ENCODE data around the gene TXNRD3. TPM values are rescaled to one million over a fixed set of nuclear protein-coding genes. Genes with fewer than 3 reads are reported as not detected.

TXNRD3 gene
- 2.0 and 10.6 TPM in 2 replicates for total RNA-seq (2014; rRNA removed; shearing (Covaris generic))

GRCh38 chr3:126654571-126655383, at the start of gene TXNRD3:
Gene TXNRD3, minus strand, starts transcription at chr3:126655124.
- peak; percentile 91 for DNase-seq
- H3K36me3 ChIP-seq (replicated peaks; ENCODE audit: control insufficient read depth, insufficient read depth, low read length): no peaks in the 10 kb centered on the region
- H3K4me3 ChIP-seq (ENCODE audit: insufficient read depth, low read depth, low read length): peak within 1 kb of the TSS; percentile 63
- peaks cover 15% of the 10 kb centered on the region for H3K27me3 ChIP-seq (ENCODE audit: control insufficient read depth, insufficient read depth, low read length)

- no peaks in the 10 kb centered on the region for H3K36me3 ChIP-seq (replicated peaks; ENCODE audit: control insufficient read depth, insufficient read depth, low read length)
- peaks cover 17% of the 10 kb centered on the region for H3K27me3 ChIP-seq (ENCODE audit: control insufficient read depth, insufficient read depth, low read length)
- peak within 1 kb of the TSS; percentile 67 for H3K4me3 ChIP-seq (ENCODE audit: insufficient read depth, low read depth, low read length)
- DNase-seq: peak; percentile 98
These were observed 48.9 kb upstream of the TXNRD3 start, which contains the start of gene CHCHD6 for GRCh38 chr3:126703512-126704493. Gene CHCHD6, plus strand, starts transcription at chr3:126704240. Its CDS starts 73 bp downstream, at chr3:126704313.

DNA sequence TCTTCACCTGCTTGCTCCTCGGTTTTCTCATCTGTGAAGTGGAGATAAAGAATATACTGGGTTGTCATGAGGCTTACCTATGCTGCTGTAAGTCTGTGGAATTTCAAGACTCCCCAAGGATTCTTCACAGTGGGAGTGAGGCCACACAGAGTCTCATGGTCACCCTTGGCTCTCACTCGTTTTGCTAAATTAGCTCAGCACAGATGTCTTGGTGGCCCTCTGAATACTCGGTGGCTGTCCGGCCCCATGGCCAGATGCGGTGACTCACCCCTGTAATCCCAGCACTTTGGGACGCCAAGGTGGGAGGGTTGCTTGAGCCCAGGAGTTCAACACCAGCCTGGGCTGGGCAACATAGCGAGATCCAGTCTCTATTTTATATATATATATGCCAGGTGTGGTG, 44.1 kb upstream of the TXNRD3 start:
- Histone ChIP-seq H3K4me3 (ENCODE audit: insufficient read depth, low read depth, low read length) (no peak overlapping the region), H3K27me3 (ENCODE audit: control insufficient read depth, insufficient read depth, low read length) (peaks cover 8% of the 10 kb centered on the region), H3K36me3 (replicated peaks; ENCODE audit: control insufficient read depth, insufficient read depth, low read length) (no peaks in the 10 kb centered on the region)
- no peak for DNase-seq

- Histone ChIP-seq H3K4me3 (ENCODE audit: insufficient read depth, low read depth, low read length) (no peak overlapping the region), H3K27me3 (ENCODE audit: control insufficient read depth, insufficient read depth, low read length) (no peaks in the 10 kb centered on the region), H3K36me3 (replicated peaks; ENCODE audit: control insufficient read depth, insufficient read depth, low read length) (no peaks in the 10 kb centered on the region)
- DNase-seq: no peak
These were observed 41.9 kb upstream of the TXNRD3 start for GRCh38 chr3:126696701-126697267.

DNA sequence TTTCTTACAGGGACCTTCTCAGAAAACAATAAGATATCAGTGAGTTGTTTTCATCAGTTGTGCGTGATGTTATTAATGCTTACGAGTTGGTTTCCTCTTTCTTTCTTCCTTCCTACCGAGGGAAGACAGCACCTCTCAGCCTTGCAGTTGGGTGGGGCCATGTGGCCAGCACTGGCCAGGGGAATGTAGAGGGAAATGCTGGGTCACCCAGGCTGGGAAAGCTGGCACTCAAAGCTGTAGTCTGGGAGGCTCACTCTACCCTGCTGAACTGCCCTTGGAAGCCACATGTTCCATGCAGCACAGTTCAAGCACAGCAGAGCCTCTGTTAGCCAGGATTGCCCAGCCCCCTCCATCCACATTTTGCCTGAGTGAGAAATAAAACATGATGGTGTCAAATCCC, 39.0 kb upstream of the TXNRD3 start:
- no peak for DNase-seq
- Histone ChIP-seq H3K27me3 (ENCODE audit: control insufficient read depth, insufficient read depth, low read length) (no peaks in the 10 kb centered on the region), H3K4me3 (ENCODE audit: insufficient read depth, low read depth, low read length) (no peak overlapping the region), H3K36me3 (replicated peaks; ENCODE audit: control insufficient read depth, insufficient read depth, low read length) (no peaks in the 10 kb centered on the region)

DNA sequence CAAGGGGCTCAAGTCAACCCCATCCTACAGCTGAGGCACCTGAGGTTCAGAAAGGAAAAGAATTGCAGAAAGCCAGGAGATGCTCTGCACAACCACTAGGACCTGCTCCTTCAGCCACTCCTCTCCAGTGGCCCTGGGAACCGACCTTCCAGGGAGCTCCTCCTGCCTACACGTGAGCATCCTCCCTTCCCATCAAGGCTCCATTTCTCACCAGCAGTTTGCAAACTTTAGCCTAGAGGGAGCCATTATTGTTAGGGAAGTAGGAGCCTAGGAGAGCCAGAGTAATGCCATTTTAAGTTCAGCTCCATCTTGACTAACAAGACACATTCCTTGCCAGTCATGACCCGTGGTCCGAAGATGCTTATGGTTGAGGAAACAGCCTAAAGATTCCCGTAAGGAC, 37.9 kb upstream of the TXNRD3 start:
- Histone ChIP-seq H3K4me3 (ENCODE audit: insufficient read depth, low read depth, low read length) (no peak overlapping the region), H3K27me3 (ENCODE audit: control insufficient read depth, insufficient read depth, low read length) (no peaks in the 10 kb centered on the region), H3K36me3 (replicated peaks; ENCODE audit: control insufficient read depth, insufficient read depth, low read length) (no peaks in the 10 kb centered on the region)
- no peak for DNase-seq

DNA sequence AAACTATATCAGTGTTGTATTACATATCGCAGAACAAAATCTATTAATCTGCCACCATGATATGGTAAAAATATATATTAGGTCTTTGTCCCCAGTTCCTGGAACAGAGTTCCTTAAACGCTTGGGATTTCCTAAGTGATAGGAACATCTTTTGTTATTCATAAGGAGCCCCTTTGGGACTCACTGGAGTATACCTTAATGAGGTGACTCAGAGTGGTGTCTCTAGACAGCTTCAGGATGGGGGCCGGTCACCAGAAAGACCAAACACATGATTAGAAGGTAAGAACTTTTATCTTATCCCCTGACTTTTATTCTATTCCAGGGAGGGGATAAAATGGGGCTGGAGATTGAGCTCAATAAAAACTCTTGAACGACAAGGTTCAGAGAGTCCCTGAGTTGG, 36.8 kb upstream of the TXNRD3 start:
- no peaks in the 10 kb centered on the region for H3K36me3 ChIP-seq (replicated peaks; ENCODE audit: control insufficient read depth, insufficient read depth, low read length)
- DNase-seq: no peak
- H3K4me3 ChIP-seq (ENCODE audit: insufficient read depth, low read depth, low read length): no peak overlapping the region
- H3K27me3 ChIP-seq (ENCODE audit: control insufficient read depth, insufficient read depth, low read length): no peaks in the 10 kb centered on the region

GRCh38 chr3:126685493-126685892, 30.6 kb upstream of the TXNRD3 start:
- no peaks in the 10 kb centered on the region for H3K36me3 ChIP-seq (replicated peaks; ENCODE audit: control insufficient read depth, insufficient read depth, low read length)
- DNase-seq: no peak
- no peak overlapping the region for H3K4me3 ChIP-seq (ENCODE audit: insufficient read depth, low read depth, low read length)
- no peaks in the 10 kb centered on the region for H3K27me3 ChIP-seq (ENCODE audit: control insufficient read depth, insufficient read depth, low read length)

- Histone ChIP-seq H3K27me3 (ENCODE audit: control insufficient read depth, insufficient read depth, low read length) (peaks cover under 1% of the 10 kb centered on the region; the same call in 1 of the 2 replicates), H3K4me3 (ENCODE audit: insufficient read depth, low read depth, low read length) (no peak overlapping the region), H3K36me3 (replicated peaks; ENCODE audit: control insufficient read depth, insufficient read depth, low read length) (no peaks in the 10 kb centered on the region)
- no peak for DNase-seq
These were observed 30.1 kb upstream of the TXNRD3 start for GRCh38 chr3:126685021-126685420.

GRCh38 chr3:126684218-126684751, 29.4 kb upstream of the TXNRD3 start:
- Histone ChIP-seq H3K36me3 (replicated peaks; ENCODE audit: control insufficient read depth, insufficient read depth, low read length) (no peaks in the 10 kb centered on the region), H3K27me3 (ENCODE audit: control insufficient read depth, insufficient read depth, low read length) (peaks cover 5% of the 10 kb centered on the region), H3K4me3 (ENCODE audit: insufficient read depth, low read depth, low read length) (no peak overlapping the region)
- peak; percentile 19 for DNase-seq

DNA sequence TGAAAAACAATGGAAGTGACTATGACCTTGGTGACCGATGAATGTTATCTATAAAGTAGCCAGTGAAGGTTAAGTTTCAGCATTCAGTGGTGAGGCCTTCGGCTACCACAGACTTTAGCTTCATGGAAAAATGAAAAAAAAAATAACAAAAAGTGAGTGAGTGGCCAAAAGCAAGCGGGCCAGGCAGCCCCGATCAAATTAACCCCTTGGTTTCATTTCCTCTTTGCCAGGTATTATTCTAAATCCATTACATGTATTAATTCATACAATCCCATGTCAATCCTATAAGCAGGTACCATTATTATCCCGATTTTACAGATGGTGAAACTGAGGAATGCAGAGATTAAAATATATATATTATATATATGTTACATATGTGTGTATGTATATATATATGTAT, 28.1 kb upstream of the TXNRD3 start:
- H3K4me3 ChIP-seq (ENCODE audit: insufficient read depth, low read depth, low read length): no peak overlapping the region
- DNase-seq: no peak
- H3K36me3 ChIP-seq (replicated peaks; ENCODE audit: control insufficient read depth, insufficient read depth, low read length): no peaks in the 10 kb centered on the region
- peaks cover 5% of the 10 kb centered on the region for H3K27me3 ChIP-seq (ENCODE audit: control insufficient read depth, insufficient read depth, low read length)

DNA sequence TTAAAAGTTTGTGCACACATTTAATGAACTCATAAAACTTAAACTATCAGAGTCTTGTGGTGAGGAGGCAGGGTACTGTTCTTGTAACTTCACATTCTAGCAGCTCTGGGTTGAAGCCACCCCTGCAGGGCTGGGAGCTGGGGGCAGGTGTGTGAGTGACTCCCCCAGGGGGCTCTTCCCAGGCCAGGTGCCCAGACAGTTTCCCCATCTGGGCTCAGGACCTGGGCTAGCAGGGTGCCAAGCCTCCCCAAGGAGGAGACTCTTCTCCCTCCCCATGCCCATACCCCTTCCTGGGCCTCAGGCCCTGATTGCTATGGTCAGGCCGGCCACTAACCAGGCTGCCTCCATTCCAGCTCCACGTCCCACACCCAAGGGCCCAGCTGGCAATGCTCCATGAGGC, 27.1 kb upstream of the TXNRD3 start:
- no peak overlapping the region for H3K4me3 ChIP-seq (ENCODE audit: insufficient read depth, low read depth, low read length)
- no peaks in the 10 kb centered on the region for H3K36me3 ChIP-seq (replicated peaks; ENCODE audit: control insufficient read depth, insufficient read depth, low read length)
- no peak for DNase-seq
- peaks cover 5% of the 10 kb centered on the region for H3K27me3 ChIP-seq (ENCODE audit: control insufficient read depth, insufficient read depth, low read length)

- Histone ChIP-seq H3K27me3 (ENCODE audit: control insufficient read depth, insufficient read depth, low read length) (peaks cover 5% of the 10 kb centered on the region), H3K4me3 (ENCODE audit: insufficient read depth, low read depth, low read length) (no peak overlapping the region), H3K36me3 (replicated peaks; ENCODE audit: control insufficient read depth, insufficient read depth, low read length) (no peaks in the 10 kb centered on the region)
- DNase-seq: no peak
These were observed 25.7 kb upstream of the TXNRD3 start for GRCh38 chr3:126680667-126681055.
